GM12892 (cell line): ENCODE measurements around the gene RGS7BP.
A peak's percentile ranks its signal among the peaks of the same experiment; 100 is the strongest.

Experiments used
- DNase-seq: peaks from one replicate; pipeline ENCODE4 v3.0.0; 2011; ENCODE audit not compliant: insufficient read length
- FAIRE-seq: peaks from 2 replicates; lab custom pipeline; 2011; peaks lifted over from hg19 to GRCh38; lab: Jason Lieb, UNC
- POLR2A ChIP-seq: IDR thresholded peaks from 2 replicates; pipeline ENCODE4 v1.6.1; 2011; ENCODE audit warnings: low read depth, low read length, control low read depth
- POLR2AphosphoS5 ChIP-seq: IDR thresholded peaks from 2 replicates; pipeline ENCODE4 v1.6.1; 2011; ENCODE audit warnings: low read depth, low read length, control low read depth
- TAF1 ChIP-seq: IDR thresholded peaks from 2 replicates; pipeline ENCODE4 v1.6.1; 2011; ENCODE audit warnings: low read depth, mild to moderate bottlenecking, control low read depth, low read length, borderline replicate concordance

Gene RGS7BP

GRCh38 chr5:64603676-64604075, 97.9 kb downstream of the RGS7BP start:
- DNase-seq = no peak
- FAIRE-seq = no peak
- no peak for TF ChIP-seq POLR2A
- TF ChIP-seq POLR2AphosphoS5 = no peak
- no peak for TF ChIP-seq TAF1

- no peak for TF ChIP-seq TAF1
- TF ChIP-seq POLR2AphosphoS5 = no peak
- TF ChIP-seq POLR2A = no peak
- no peak for FAIRE-seq
- DNase-seq = no peak
Measured at GRCh38 chr5:64606926-64607325, 101.1 kb downstream of the RGS7BP start.

GRCh38 chr5:64612344-64612961, 106.6 kb downstream of the RGS7BP start:
- FAIRE-seq (peak; percentile 91), DNase-seq (no peak)

DNA sequence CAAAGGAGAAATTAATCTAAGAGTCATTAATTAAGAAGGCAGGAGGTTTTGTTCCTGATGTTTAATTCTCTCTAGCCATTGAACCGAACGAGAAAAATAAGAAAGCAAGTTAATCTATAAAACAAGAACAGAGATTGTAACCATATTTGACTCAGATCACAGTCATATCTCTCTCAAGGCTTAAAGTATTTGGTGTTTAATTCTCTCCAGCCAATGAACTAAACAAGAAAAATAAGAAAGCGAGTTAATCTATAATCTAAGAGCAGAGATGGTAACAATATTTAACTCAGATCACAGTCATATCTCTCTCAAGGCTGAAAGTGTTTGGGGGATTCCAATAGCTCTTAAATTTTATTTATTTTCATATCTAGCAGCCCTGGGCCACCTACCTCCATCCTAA, 110.1 kb downstream of the RGS7BP start:
- FAIRE-seq (no peak), DNase-seq (no peak)

More at GRCh38 chr5:64612344-64612961, 106.6 kb downstream of the RGS7BP start:
- TF ChIP-seq TAF1 (no peak), POLR2A (no peak), POLR2AphosphoS5 (no peak)

GRCh38 chr5:64619609-64620008, 113.8 kb downstream of the RGS7BP start:
- TF ChIP-seq POLR2A (no peak), POLR2AphosphoS5 (no peak), TAF1 (no peak)
- FAIRE-seq (no peak), DNase-seq (no peak)

More for the DNA sequence above, 110.1 kb downstream of the RGS7BP start:
- TF ChIP-seq POLR2AphosphoS5 = no peak
- TF ChIP-seq TAF1 = no peak
- no peak for TF ChIP-seq POLR2A

DNA sequence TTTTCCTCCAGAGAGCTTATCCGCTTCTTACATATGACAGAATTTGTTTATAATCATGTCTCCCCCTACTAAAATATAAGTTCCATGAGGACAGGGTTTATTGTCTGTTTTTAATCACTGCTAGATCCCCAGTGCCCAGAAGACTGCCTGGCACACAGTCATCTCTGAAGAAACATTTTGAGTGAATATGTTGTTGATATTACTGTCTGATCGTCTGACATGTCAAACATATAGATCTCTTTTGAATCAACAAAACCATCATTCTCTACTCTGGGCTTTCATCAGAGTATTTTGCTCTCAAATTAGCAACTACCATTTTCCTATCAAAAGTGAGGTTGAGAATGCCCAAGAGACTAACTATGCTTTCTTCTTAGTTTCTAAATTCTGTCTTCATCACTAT, 117.2 kb downstream of the RGS7BP start:
- TF ChIP-seq POLR2AphosphoS5 = no peak
- no peak for TF ChIP-seq TAF1
- no peak for TF ChIP-seq POLR2A
- FAIRE-seq (no peak), DNase-seq (no peak)

DNA sequence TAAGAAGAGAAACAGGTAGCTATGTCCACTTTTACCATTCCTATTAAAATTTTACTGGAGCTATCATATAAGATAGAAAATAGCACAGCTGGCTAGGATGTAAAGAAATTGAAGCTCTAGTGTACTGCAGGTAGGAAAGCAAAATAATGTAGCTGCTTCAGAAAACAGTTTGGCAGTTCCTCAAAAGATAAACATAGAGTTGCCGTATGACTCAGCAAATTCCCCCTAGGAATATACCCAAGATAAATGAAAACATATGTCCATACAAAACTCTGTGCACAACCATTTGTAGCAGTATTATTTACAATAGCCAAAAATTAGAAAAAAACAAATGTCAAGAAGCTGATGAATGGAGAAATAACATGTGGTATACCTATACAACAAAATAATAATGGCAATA, 119.9 kb downstream of the RGS7BP start:
- no peak for TF ChIP-seq TAF1
- TF ChIP-seq POLR2AphosphoS5 = no peak
- TF ChIP-seq POLR2A = no peak
- DNase-seq (no peak), FAIRE-seq (no peak)

- TF ChIP-seq TAF1 = no peak
- TF ChIP-seq POLR2A = no peak
- no peak for TF ChIP-seq POLR2AphosphoS5
- no peak for DNase-seq
- no peak for FAIRE-seq
Measured at GRCh38 chr5:64628901-64629300, 123.1 kb downstream of the RGS7BP start.

DNA sequence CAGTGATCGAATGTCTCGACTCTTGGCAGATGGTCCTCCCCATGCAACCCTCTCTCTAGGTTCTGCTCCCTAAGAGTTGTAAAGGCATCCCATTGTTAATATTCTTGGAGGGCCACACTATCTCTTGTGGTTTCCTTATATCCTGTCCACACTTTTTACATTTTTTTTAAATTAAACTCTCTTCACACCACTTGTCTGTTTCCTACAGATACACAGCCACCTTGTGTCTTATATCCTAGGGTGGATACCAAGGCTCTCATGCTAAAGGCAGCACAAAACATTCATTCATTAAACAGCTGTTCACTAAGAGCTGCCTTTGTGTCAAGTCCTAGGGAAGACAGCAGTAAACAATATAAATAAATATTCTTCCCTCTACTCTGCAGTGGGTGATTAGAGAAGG, 124.0 kb downstream of the RGS7BP start:
- no peak for FAIRE-seq
- TF ChIP-seq POLR2A = no peak
- TF ChIP-seq POLR2AphosphoS5 = no peak
- TF ChIP-seq TAF1 = no peak
- DNase-seq = no peak

GRCh38 chr5:64632251-64632650, 126.4 kb downstream of the RGS7BP start:
- TF ChIP-seq TAF1 (no peak), POLR2AphosphoS5 (no peak), POLR2A (no peak)
- FAIRE-seq = no peak
- no peak for DNase-seq

DNA sequence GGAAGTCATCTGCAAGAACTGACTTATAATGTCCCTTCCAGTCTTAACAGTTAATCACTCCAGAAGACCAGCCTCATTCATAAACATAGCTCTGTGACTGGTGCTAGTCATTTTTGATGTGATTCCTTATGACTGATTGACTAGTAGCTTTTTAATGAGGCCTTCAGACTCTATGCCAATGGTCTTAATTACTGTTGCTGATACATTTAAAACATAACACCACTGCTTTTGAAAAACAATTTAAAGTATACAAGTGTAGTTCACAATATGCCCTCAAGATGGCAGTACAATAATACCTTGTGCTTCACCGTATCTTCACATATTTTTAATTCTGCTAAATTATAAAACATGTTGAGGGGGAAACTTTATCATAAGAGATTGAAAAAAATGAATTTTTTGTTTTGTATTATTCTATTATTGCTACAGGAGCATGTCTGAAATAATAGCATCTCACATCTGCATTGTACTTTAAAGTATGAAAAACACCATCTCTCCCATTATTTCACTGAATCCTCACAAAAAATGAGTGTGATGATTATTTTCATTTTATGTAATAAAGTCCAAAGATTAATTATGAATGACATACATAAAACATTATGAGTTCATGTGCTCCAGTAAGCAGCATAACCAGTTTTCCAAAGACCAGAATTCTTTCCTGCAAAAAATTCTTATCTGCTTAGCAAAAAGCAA, 129.3 kb downstream of the RGS7BP start:
- no peak for DNase-seq
- FAIRE-seq = peak; percentile 73
- no peak for TF ChIP-seq TAF1
- TF ChIP-seq POLR2AphosphoS5 = no peak
- no peak for TF ChIP-seq POLR2A

GRCh38 chr5:64637144-64637543, 131.3 kb downstream of the RGS7BP start:
- DNase-seq (no peak), FAIRE-seq (no peak)
- TF ChIP-seq POLR2AphosphoS5 (no peak), POLR2A (no peak), TAF1 (no peak)
